Measurements from ENCODE around the gene KCNJ18. TPM values are rescaled to one million over a fixed set of nuclear protein-coding genes. Genes with fewer than 3 reads are reported as not detected.
"Not testable (repeated sequence)": the region's sequence is repeated elsewhere in the genome, so short reads cannot be mapped to it uniquely, and the experiment has no call there.

Gene KCNJ18
- total RNA-seq, 2 experiments from 2014 or later, result not detected

DNA sequence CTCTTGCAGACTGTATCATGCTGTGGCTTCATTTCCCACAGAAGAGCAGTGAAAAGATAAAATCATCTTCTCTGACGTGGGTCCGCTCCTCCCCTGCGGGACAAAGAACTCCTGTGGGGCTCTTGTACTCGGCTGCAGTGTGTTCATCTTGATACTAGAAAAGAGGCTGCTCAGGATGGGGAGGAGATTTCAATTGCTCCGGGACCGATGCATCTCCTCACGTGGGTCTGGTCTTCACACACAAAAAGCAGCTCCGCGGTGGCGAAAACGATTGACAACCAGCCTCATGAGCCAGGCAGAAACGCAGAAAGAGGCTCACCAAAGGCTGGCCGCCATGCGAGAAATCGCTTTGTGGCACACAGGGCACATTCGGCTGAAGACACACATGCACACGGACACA lies 14.4 kb upstream of the KCNJ18 start:
- TF ChIP-seq, protein P1, sequence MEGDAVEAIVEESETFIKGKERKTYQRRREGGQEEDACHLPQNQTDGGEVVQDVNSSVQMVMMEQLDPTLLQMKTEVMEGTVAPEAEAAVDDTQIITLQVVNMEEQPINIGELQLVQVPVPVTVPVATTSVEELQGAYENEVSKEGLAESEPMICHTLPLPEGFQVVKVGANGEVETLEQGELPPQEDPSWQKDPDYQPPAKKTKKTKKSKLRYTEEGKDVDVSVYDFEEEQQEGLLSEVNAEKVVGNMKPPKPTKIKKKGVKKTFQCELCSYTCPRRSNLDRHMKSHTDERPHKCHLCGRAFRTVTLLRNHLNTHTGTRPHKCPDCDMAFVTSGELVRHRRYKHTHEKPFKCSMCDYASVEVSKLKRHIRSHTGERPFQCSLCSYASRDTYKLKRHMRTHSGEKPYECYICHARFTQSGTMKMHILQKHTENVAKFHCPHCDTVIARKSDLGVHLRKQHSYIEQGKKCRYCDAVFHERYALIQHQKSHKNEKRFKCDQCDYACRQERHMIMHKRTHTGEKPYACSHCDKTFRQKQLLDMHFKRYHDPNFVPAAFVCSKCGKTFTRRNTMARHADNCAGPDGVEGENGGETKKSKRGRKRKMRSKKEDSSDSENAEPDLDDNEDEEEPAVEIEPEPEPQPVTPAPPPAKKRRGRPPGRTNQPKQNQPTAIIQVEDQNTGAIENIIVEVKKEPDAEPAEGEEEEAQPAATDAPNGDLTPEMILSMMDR (IDR thresholded peaks at IDR 0.05), result no peak
- Mint-ChIP-seq H3K9me3 (peaks cover 4% of the 10 kb centered on the region), H3K4me3 (no peak overlapping the region), H3K36me3 (ENCODE audit: low read depth) (no peaks in the 10 kb centered on the region), H3K4me1 (ENCODE audit: low read depth) (no peaks in the 10 kb centered on the region), H3K27me3 (no peaks in the 10 kb centered on the region), H3K27ac (no peak overlapping the region)
- intact Hi-C loops (cut with micrococcal nuclease), result no loop called here
- ATAC-seq (no peak), DNase-seq (no peak)
- POLR2A ChIA-PET, result no interaction called here
- CTCF ChIA-PET, result no interaction called here

DNA sequence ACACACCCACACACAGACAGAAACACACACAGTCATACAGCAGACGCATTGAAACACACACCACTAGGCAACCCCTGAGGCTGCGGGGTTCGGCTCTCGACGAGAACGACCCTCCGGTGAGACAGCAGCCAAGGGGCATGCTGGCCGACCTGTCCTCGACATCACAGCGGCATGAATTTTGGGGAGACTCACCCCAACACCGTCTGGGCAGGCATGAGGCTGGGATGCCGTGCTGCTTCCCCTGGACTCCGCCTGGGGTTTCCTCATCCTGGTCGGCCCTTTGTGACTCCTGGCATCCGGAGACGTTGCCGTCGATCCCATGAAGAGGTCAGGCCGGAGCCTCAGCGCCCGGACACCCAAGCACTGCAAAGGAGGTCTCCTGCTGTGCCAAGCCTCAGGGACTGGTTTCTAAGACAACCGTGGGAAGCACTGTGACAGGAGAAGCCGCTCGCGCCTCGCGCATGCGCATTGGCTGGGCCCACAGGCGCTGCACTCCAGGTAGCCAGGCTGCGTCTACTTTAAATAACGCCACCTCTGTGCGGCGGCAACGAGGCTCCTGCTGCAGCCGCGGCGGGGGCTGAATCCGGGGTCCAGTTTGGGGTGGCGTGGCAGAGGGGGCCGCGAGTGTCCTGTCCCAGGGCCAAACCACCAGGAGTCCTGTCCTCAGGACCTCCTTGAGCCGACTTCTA lies 13.8 kb upstream of the KCNJ18 start:
- ATAC-seq, result no peak

DNA sequence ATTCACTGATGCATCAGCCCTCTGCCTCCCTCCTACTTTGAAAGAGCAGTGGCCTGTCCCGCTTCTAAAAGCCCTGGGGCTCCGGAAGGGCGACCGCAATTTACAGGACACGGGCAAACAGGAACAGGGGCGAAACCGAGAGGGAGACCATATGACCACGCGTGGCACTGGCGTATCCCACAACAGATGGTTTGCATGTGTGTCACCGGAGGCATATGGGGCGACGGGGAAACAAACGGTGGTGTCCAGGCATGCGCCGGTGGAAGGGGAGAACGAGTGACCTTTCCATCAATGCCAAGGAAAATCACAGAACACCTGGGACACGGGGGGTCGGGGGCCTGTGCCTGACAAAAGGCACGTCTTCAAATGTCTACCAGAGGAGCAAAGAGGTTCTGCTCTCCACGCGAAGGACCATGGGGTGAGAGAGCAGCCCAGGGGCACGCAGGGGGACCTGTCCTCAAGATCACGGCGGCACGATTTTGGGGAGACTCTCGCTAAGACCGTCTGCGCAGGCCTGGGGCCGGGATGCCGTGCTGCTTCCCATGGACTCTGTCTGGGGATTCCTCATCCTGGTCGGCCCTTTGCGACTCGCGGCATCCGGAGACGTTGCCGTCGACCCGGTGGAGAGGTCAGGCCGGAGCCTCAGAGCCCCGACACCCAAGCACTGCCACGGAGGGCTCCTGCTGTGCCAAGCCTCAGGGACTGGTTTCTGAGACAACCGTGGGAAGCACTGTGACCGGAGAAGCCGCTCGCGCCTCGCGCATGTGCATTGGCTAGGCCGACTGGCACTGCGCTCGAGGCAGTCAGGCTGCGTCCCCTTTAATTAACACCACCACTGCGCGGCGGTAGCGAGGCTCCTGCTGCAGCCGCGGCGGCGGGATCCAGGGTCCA lies 12.8 kb upstream of the KCNJ18 start:
- intact Hi-C loops (cut with micrococcal nuclease), result no loop called here
- Mint-ChIP-seq H3K27ac (no peak overlapping the region), H3K9me3 (peaks cover 4% of the 10 kb centered on the region), H3K36me3 (ENCODE audit: low read depth) (no peaks in the 10 kb centered on the region), H3K4me1 (ENCODE audit: low read depth) (no peaks in the 10 kb centered on the region), H3K4me3 (no peak overlapping the region), H3K27me3 (no peaks in the 10 kb centered on the region)
- TF ChIP-seq, protein P1 (IDR thresholded peaks at IDR 0.05), result no peak
- CTCF ChIA-PET, result no interaction called here
- no peak for DNase-seq
- ATAC-seq, result no peak
- POLR2A ChIA-PET, result no interaction called here

More for the DNA sequence above, 13.8 kb upstream of the KCNJ18 start:
- Mint-ChIP-seq H3K4me1 (ENCODE audit: low read depth) (no peaks in the 10 kb centered on the region), H3K36me3 (ENCODE audit: low read depth) (no peaks in the 10 kb centered on the region), H3K27me3 (no peaks in the 10 kb centered on the region), H3K9me3 (peaks cover 4% of the 10 kb centered on the region), H3K27ac (no peak overlapping the region), H3K4me3 (no peak overlapping the region)
- ChIA-PET CTCF (no interaction called here), POLR2A (no interaction called here)
- TF ChIP-seq, protein P1 (IDR thresholded peaks at IDR 0.05), result no peak
- intact Hi-C loops (cut with micrococcal nuclease), result no loop called here
- DNase-seq, result no peak

DNA sequence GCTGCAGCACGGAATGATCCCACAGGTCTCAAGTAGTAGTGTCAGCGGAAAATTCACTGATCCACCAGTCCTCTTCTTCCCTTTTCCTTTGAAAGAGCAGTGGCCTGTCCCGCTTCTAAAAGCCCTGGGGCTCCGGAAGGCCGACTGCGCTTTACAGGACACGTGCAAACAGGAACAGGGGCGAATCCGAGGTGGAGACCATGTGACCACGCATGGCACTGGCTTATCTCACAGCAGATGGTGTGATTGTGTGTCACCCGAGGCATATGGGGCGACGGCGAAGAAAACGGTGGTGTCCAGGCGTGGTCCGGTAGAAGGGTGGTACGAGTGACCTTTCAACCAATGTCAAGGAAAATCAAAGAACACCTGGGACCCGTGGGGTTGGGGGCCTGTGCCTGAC lies 12.0 kb upstream of the KCNJ18 start:
- ChIA-PET CTCF (no interaction called here), POLR2A (no interaction called here)
- Mint-ChIP-seq H3K9me3 (peaks cover 4% of the 10 kb centered on the region), H3K27me3 (no peaks in the 10 kb centered on the region), H3K27ac (no peak overlapping the region), H3K4me1 (ENCODE audit: low read depth) (no peaks in the 10 kb centered on the region), H3K36me3 (ENCODE audit: low read depth) (no peaks in the 10 kb centered on the region), H3K4me3 (no peak overlapping the region)
- intact Hi-C loops (cut with micrococcal nuclease), result no loop called here
- ATAC-seq (no peak), DNase-seq (no peak)
- TF ChIP-seq, protein P1 (IDR thresholded peaks at IDR 0.05), result no peak

DNA sequence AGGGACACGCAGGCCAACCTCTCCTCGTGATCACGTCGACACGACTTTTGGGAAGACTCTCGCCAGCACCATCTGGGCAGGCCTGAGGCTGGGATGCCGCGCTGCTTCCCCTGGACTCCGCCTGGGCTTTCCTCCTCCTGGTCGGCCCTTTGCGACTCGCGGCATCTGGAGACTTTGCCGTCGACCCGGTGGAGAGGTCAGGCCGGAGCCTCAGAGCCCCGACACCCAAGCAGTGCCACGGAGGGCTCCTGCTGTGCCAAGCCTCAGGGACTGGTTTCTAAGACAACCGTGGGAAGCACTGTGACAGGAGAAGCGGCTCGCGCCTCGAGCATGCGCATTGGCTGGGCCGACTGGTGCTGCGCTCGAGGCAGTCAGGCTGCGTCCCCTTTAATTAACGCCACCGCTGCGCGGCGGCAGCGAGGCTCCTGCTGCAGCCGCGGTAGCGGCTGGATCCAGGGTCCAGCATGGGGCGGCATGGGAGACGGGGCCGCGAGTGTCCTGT lies 11.4 kb upstream of the KCNJ18 start:
- intact Hi-C loops (cut with micrococcal nuclease), result not testable (repeated sequence)

DNA sequence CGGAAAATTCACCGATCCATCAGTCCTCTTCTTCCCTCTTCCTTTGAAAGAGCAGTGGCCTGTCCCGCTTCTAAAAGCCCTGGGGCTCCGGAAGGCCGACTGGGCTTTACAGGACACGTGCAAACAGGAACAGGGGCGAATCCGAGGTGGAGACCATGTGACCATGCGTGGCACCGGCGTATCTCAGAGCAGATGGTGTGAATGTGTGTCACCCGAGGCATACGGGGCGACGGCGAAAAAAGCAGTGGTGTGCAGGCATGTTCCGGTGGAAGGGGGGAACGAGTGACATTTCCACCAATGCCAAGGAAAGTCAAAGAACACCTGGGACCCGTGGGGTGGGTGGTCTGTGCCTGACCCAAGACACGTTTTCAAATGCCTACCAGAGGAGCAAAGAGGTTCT lies 10.7 kb upstream of the KCNJ18 start:
- H3K36me3 Mint-ChIP-seq (ENCODE audit: low read depth); H3K4me3 Mint-ChIP-seq; ATAC-seq; intact Hi-C loops (cut with micrococcal nuclease); H3K27ac Mint-ChIP-seq; H3K27me3 Mint-ChIP-seq; H3K4me1 Mint-ChIP-seq (ENCODE audit: low read depth); POLR2A ChIA-PET; DNase-seq; CTCF ChIA-PET; H3K9me3 Mint-ChIP-seq: not testable (repeated sequence)

More for the DNA sequence above, 11.4 kb upstream of the KCNJ18 start:
- H3K9me3 Mint-ChIP-seq; H3K27me3 Mint-ChIP-seq; CTCF ChIA-PET; H3K36me3 Mint-ChIP-seq (ENCODE audit: low read depth); H3K4me3 Mint-ChIP-seq; POLR2A ChIA-PET; DNase-seq; H3K27ac Mint-ChIP-seq; H3K4me1 Mint-ChIP-seq (ENCODE audit: low read depth); ATAC-seq: not testable (repeated sequence)

DNA sequence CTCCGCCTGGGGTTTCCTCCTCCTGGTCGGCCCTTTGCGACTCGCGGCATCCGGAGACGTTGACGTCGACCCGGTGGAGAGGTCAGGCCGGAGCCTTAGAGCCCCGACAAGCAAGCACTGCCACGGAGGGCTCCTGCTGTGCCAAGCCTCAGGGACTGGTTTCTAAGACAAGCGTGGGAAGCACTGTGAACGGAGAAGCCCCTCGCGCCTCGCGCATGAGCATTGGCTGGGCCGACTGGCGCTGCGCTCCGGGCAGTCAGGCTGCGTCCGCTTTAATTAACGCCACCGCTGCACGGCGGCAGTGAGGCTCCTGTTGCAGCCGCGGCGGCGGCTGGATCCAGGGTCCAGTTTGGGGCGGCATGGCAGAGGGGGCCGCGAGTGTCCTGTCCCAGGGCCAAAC lies 10.2 kb upstream of the KCNJ18 start:
- ATAC-seq; H3K36me3 Mint-ChIP-seq (ENCODE audit: low read depth); CTCF ChIA-PET; H3K4me1 Mint-ChIP-seq (ENCODE audit: low read depth); H3K27ac Mint-ChIP-seq; H3K27me3 Mint-ChIP-seq; H3K4me3 Mint-ChIP-seq; POLR2A ChIA-PET; H3K9me3 Mint-ChIP-seq; intact Hi-C loops (cut with micrococcal nuclease); DNase-seq: not testable (repeated sequence)

DNA sequence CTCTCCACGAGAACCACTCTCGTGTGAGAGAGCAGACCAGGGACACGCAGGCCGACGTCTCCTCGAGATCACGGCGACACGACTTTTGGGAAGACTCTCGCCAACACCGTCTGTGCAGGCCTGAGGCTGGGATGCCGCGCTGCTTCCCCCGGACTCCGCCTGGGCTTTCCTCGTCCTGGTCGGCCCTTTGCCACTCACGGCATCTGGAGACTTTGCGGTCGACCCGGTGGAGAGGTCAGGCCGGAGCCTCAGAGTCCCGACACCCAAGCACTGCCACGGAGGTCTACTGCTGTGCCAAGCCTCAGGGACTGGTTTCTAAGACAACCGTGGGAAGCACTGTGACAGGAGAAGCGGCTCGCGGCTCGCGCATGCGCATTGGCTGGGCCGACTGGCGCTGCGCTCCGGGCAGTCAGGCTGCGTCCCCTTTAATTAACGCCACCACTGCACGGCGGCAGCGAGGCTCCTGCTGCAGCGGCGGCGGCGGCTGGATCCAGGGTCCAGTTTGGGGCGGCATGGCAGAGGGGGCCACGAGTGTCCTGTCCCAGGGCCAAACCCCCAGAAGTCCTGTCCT lies 9.1 kb upstream of the KCNJ18 start:
- H3K36me3 Mint-ChIP-seq (ENCODE audit: low read depth); CTCF ChIA-PET; intact Hi-C loops (cut with micrococcal nuclease); H3K27me3 Mint-ChIP-seq; H3K27ac Mint-ChIP-seq; DNase-seq; ATAC-seq; H3K9me3 Mint-ChIP-seq; H3K4me3 Mint-ChIP-seq; POLR2A ChIA-PET; H3K4me1 Mint-ChIP-seq (ENCODE audit: low read depth): not testable (repeated sequence)

Measured in activated CD8-positive, alpha-beta T cell treated with anti-CD3 and anti-CD28 coated beads for 36 hours (primary cell).